Left ventricle myocardium inferior (tissue), 1 donor: ENCODE data around the gene NPHP1. TPM values are rescaled to one million over a fixed set of nuclear protein-coding genes. Genes with fewer than 3 reads are reported as not detected.
"Not testable (repeated sequence)": the region's sequence is repeated elsewhere in the genome, so short reads cannot be mapped to it uniquely, and the experiment has no call there.

ENCODE experiments used
- DNase-seq: peaks from one replicate; pipeline ENCODE4 v3.0.0-alpha.2; 2020
- H3K27ac ChIP-seq: fragments of 200-600 bp; replicated peaks from 2 replicates; pipeline ENCODE4 v1.8.0; 2021
- H3K27me3 ChIP-seq: fragments of 200-600 bp; 2 replicates; pipeline ENCODE4 v1.8.0; 2021; ENCODE audit warnings: low read depth
- H3K36me3 ChIP-seq: fragments of 200-600 bp; 2 replicates; pipeline ENCODE4 v1.8.0; 2021
- H3K4me1 ChIP-seq: fragments of 200-600 bp; 2 replicates; pipeline ENCODE4 v1.8.0; 2021
- H3K4me3 ChIP-seq: fragments of 200-600 bp; 2 replicates; pipeline ENCODE4 v1.8.0; 2021; ENCODE audit warnings: mild to moderate bottlenecking, moderate library complexity
- H3K9me3 ChIP-seq: fragments of 200-600 bp; replicated peaks from 2 replicates; pipeline ENCODE4 v1.8.0; 2021
- CTCF ChIP-seq: fragments of 200-600 bp; IDR thresholded peaks from 2 replicates; pipeline ENCODE4 v1.8.0; 2021; ENCODE audit warnings: antibody characterized with exemption, mild to moderate bottlenecking, borderline replicate concordance
- intact Hi-C: fragments of 100-400 bp; cut with micrococcal nuclease; formaldehyde crosslinking; loops from one replicate; pipeline ENCODE4 v1.11.0; 2022
- total RNA-seq: library from RNA; stranded (reverse); fragmentation: NEBNext Ultra II Directional; extraction: Animal tissue kit (Norgen Biotek cat#: 25700); gene quantifications from one replicate; pipeline ENCODE4 v1.2.1, GENCODE V29; 2021
- donor health status: DM: no; HTN: yes; CAD: no; lungs with severe emphysema.

The NPHP1 gene
- total RNA-seq, 1 donor from 2014 or later, result 5.4 TPM

GRCh38 chr2:110103061-110103961, 101.5 kb downstream of the NPHP1 start:
- intact Hi-C loops, result no loop called here
- H3K4me1 ChIP-seq, result peaks cover 81% of the 10 kb centered on the region
- no peak overlapping the region for H3K4me3 ChIP-seq
- H3K9me3 ChIP-seq, result peaks cover 5% of the 10 kb centered on the region
- H3K27ac ChIP-seq, result peak overlapping the region; percentile 90
- TF ChIP-seq CTCF, result no peak
- H3K27me3 ChIP-seq, result no peaks in the 10 kb centered on the region
- H3K36me3 ChIP-seq, result no peaks in the 10 kb centered on the region
- DNase-seq, result no peak

GRCh38 chr2:110101901-110102803, 102.7 kb downstream of the NPHP1 start:
- no peak for DNase-seq
- Histone ChIP-seq H3K4me1 (peaks cover 76% of the 10 kb centered on the region), H3K27ac (peak overlapping the region; percentile 90), H3K4me3 (peak overlapping the region; percentile 36), H3K36me3 (no peaks in the 10 kb centered on the region), H3K9me3 (peaks cover 3% of the 10 kb centered on the region), H3K27me3 (no peaks in the 10 kb centered on the region)
- TF ChIP-seq CTCF, result no peak
- intact Hi-C loops, result no loop called here

GRCh38 chr2:110101280-110101844, 103.5 kb downstream of the NPHP1 start:
- Histone ChIP-seq H3K4me3 (peak overlapping the region; percentile 36), H3K27ac (peak overlapping the region; percentile 90), H3K4me1 (peaks cover 74% of the 10 kb centered on the region), H3K27me3 (no peaks in the 10 kb centered on the region), H3K9me3 (no peaks in the 10 kb centered on the region), H3K36me3 (no peaks in the 10 kb centered on the region)
- intact Hi-C loops, result no loop called here
- TF ChIP-seq CTCF, result no peak
- peak; percentile 98 for DNase-seq

- intact Hi-C loops, H3K27me3 ChIP-seq, DNase-seq, H3K9me3 ChIP-seq, H3K36me3 ChIP-seq: not testable (repeated sequence)
- H3K27ac ChIP-seq, result peak overlapping the region; percentile 90
- peak overlapping the region; percentile 0 for H3K4me3 ChIP-seq
- peaks cover 75% of the 10 kb centered on the region for H3K4me1 ChIP-seq
Measured at GRCh38 chr2:110100880-110101279, 103.9 kb downstream of the NPHP1 start.

- H3K27me3 ChIP-seq, result no peaks in the 10 kb centered on the region
- peaks cover 75% of the 10 kb centered on the region for H3K4me1 ChIP-seq
- H3K27ac ChIP-seq, result peak overlapping the region; percentile 90
- intact Hi-C loops, result no loop called here
- TF ChIP-seq CTCF, result no peak
- H3K9me3 ChIP-seq, result no peaks in the 10 kb centered on the region
- DNase-seq, result no peak
- H3K36me3 ChIP-seq, result no peaks in the 10 kb centered on the region
- H3K4me3 ChIP-seq, result peak overlapping the region; percentile 0
Measured at GRCh38 chr2:110100480-110100879, 104.3 kb downstream of the NPHP1 start.
